ENCODE data around the gene SRGAP2C.
"Not testable (repeated sequence)": the region's sequence is repeated elsewhere in the genome, so short reads cannot be mapped to it uniquely, and the experiment has no call there.

The SRGAP2C gene

DNA sequence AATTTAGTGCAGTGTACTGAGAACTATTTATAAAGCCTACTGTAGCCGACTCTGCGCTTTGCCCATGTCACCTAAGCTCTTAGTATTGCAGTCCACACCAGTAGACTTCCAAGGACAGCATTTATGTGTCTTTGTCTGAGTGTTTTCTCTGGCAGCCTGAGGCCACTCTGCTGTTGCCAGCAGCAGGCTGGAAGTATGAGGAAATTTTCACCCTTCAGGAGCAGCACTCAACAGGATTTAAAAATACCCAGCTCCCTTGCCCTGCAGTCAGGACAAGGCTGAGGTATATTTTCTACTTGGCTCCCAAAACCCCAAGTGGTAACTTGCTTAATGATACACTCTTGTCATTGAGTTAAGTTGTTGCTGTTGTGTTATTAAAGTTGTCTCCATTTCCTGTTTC lies 230.1 kb downstream of the SRGAP2C start:
- H4K12ac ChIP-seq (ENCODE audit: low read depth, low read length), result no peak overlapping the region

DNA sequence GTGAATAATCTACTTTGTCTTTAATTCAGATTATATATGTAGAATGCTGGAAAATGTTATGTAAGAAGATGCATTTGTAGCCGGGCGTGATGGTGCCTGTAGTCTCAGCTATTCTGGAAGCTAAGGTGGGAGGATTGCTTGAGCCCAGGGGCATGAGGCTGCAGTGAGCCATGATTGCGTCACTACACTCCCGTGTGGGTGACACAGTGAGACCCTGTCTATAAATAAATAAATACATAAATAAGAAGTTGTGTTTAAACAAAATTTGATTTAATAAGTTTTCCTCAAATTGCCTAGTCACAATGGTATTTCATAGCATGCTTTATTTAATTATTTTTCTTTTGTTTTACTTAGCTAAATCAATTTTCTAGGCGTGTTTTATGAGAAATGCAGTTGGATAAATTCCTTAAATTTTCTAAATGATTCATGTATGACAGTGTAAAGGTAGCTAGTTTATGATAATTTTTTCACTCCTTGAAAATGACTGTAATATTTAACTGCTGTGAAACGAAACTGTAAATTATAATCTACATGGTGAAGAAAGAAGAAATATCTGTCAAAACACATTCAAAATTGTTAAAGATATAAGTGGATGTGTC lies 232.6 kb downstream of the SRGAP2C start:
- no peak overlapping the region for H4K12ac ChIP-seq (ENCODE audit: low read depth, low read length)
- H3K79me2 ChIP-seq (ENCODE audit: control insufficient read depth, insufficient read depth, low read length, poor library complexity), result no peaks in the 10 kb centered on the region
- H3K27me3 ChIP-seq (ENCODE audit: insufficient read depth, low read length), result no peaks in the 10 kb centered on the region
- WGBS (ENCODE audit: extremely low coverage, insufficient coverage, insufficient read length), result no CpG with 5 or more reads among the region's 6 CpGs
- H4K8ac ChIP-seq (ENCODE audit: low read depth, low read length), result no peak overlapping the region
- H2AFZ ChIP-seq (ENCODE audit: insufficient read depth, low read length, poor library complexity), result no peak overlapping the region
- no peak overlapping the region for H3K27ac ChIP-seq (ENCODE audit: low read depth, low read length)
- no peaks in the 10 kb centered on the region for H3K79me1 ChIP-seq (ENCODE audit: low read length)
- H2AK5ac ChIP-seq (ENCODE audit: low read length), result no peak overlapping the region
- peak; percentile 43 to 65 for DNase-seq
- no peak overlapping the region for H3K9ac ChIP-seq (ENCODE audit: low read length)
- no peak overlapping the region for H3K4me2 ChIP-seq (ENCODE audit: low read length)
- H3K4me1 ChIP-seq (ENCODE audit: control insufficient read depth in 1 of 2, insufficient read depth in 2 of 2, low read length in 2 of 2), result no peaks in the 10 kb centered on the region
- H3K18ac ChIP-seq (ENCODE audit: low read length), result no peak overlapping the region
- H3K4me3 ChIP-seq (ENCODE audit: low read depth, low read length), result no peak overlapping the region
- no peak overlapping the region for H2BK120ac ChIP-seq (ENCODE audit: insufficient read depth, low read length, poor library complexity)
- H2BK12ac ChIP-seq (ENCODE audit: low read length), result no peak overlapping the region
- no peak overlapping the region for H3K4ac ChIP-seq (ENCODE audit: low read depth, low read length)
- no peak overlapping the region for H2BK5ac ChIP-seq (ENCODE audit: low read depth, low read length, poor library complexity)
- no peak overlapping the region for H3K14ac ChIP-seq (ENCODE audit: low read length)
- no peaks in the 10 kb centered on the region for H3K36me3 ChIP-seq (ENCODE audit: control insufficient read depth in 1 of 2, insufficient read depth in 2 of 2, low read length in 2 of 2)
- H3K9me3 ChIP-seq (ENCODE audit: insufficient read depth, low read depth, low read length), result no peaks in the 10 kb centered on the region
- H3K23ac ChIP-seq (ENCODE audit: low read length), result no peak overlapping the region
- no peak overlapping the region for H4K91ac ChIP-seq (ENCODE audit: low read depth, low read length)

More for the DNA sequence above, 230.1 kb downstream of the SRGAP2C start:
- Histone ChIP-seq H3K9me3 (ENCODE audit: insufficient read depth, low read depth, low read length) (no peaks in the 10 kb centered on the region), H2AFZ (ENCODE audit: insufficient read depth, low read length, poor library complexity) (no peak overlapping the region), H4K91ac (ENCODE audit: low read depth, low read length) (no peak overlapping the region), H2BK120ac (ENCODE audit: insufficient read depth, low read length, poor library complexity) (no peak overlapping the region), H3K79me1 (ENCODE audit: low read length) (no peaks in the 10 kb centered on the region), H3K79me2 (ENCODE audit: control insufficient read depth, insufficient read depth, low read length, poor library complexity) (no peaks in the 10 kb centered on the region), H3K18ac (ENCODE audit: low read length) (no peak overlapping the region), H3K36me3 (ENCODE audit: control insufficient read depth in 1 of 2, insufficient read depth in 2 of 2, low read length in 2 of 2) (no peaks in the 10 kb centered on the region), H3K4ac (ENCODE audit: low read depth, low read length) (no peak overlapping the region), H3K4me1 (ENCODE audit: control insufficient read depth in 1 of 2, insufficient read depth in 2 of 2, low read length in 2 of 2) (no peaks in the 10 kb centered on the region), H3K9ac (ENCODE audit: low read length) (no peak overlapping the region), H3K14ac (ENCODE audit: low read length) (no peak overlapping the region), H2BK5ac (ENCODE audit: low read depth, low read length, poor library complexity) (no peak overlapping the region), H3K27me3 (ENCODE audit: insufficient read depth, low read length) (no peaks in the 10 kb centered on the region), H3K27ac (ENCODE audit: low read depth, low read length) (no peak overlapping the region), H3K23ac (ENCODE audit: low read length) (no peak overlapping the region), H2BK12ac (ENCODE audit: low read length) (no peak overlapping the region), H4K8ac (ENCODE audit: low read depth, low read length) (no peak overlapping the region), H2AK5ac (ENCODE audit: low read length) (no peak overlapping the region), H3K4me3 (ENCODE audit: low read depth, low read length) (no peak overlapping the region), H3K4me2 (ENCODE audit: low read length) (no peak overlapping the region)
- peak; percentile 49 to 61 for DNase-seq
- no CpG with 5 or more reads among the region's 2 CpGs for WGBS (ENCODE audit: extremely low coverage, insufficient coverage, insufficient read length)

DNA sequence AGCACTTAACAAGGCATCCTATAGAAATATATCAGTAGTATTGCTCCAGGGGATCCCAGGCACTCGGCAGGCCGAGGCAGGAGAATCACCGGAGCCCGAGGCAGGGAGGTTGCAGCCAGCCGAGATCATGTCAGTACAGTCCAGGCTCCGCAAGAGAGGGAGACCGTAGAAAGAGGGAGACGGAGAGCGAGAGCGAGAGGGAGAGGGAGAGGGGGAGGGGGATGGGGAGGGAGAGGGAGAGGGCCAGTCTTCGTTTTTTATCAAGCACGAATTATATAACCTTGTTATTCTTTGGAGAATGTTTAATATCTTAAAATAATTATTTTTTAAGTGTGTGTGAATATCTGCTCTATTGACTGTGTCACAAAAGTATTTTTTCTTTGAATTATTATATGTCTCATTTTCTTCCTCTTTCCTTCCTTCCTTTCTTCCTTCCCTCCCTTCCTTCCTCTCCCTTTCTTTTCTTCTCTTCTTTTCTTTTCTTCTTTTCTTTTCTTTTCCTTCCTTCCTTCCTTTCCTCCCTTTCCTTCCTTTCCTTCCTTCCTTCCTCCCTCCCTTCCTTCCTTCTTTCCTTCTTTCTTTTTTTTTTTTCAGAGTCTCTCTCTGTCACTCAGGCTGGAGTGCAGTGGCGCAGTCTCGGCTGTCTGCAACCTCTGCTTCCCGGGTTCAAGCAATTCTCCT lies 233.7 kb downstream of the SRGAP2C start:
- H3K36me3 ChIP-seq (ENCODE audit: control insufficient read depth in 1 of 2, insufficient read depth in 2 of 2, low read length in 2 of 2), result no peaks in the 10 kb centered on the region
- no peak overlapping the region for H3K4me3 ChIP-seq (ENCODE audit: low read depth, low read length)
- no CpG with 5 or more reads among the region's 15 CpGs for WGBS (ENCODE audit: extremely low coverage, insufficient coverage, insufficient read length)
- H2AFZ ChIP-seq (ENCODE audit: insufficient read depth, low read length, poor library complexity), result no peak overlapping the region
- no peak overlapping the region for H4K91ac ChIP-seq (ENCODE audit: low read depth, low read length)
- H3K4me2 ChIP-seq (ENCODE audit: low read length), result no peak overlapping the region
- H3K27me3 ChIP-seq (ENCODE audit: insufficient read depth, low read length), result no peaks in the 10 kb centered on the region
- no peak overlapping the region for H3K18ac ChIP-seq (ENCODE audit: low read length)
- no peak overlapping the region for H4K12ac ChIP-seq (ENCODE audit: low read depth, low read length)
- no peak overlapping the region for H2BK5ac ChIP-seq (ENCODE audit: low read depth, low read length, poor library complexity)
- no peaks in the 10 kb centered on the region for H3K79me2 ChIP-seq (ENCODE audit: control insufficient read depth, insufficient read depth, low read length, poor library complexity)
- H2BK12ac ChIP-seq (ENCODE audit: low read length), result no peak overlapping the region
- no peak overlapping the region for H2AK5ac ChIP-seq (ENCODE audit: low read length)
- H3K27ac ChIP-seq (ENCODE audit: low read depth, low read length), result no peak overlapping the region
- H4K8ac ChIP-seq (ENCODE audit: low read depth, low read length), result no peak overlapping the region
- H3K4me1 ChIP-seq (ENCODE audit: control insufficient read depth in 1 of 2, insufficient read depth in 2 of 2, low read length in 2 of 2), result no peaks in the 10 kb centered on the region
- no peak for DNase-seq
- no peak overlapping the region for H3K14ac ChIP-seq (ENCODE audit: low read length)
- no peak overlapping the region for H3K9ac ChIP-seq (ENCODE audit: low read length)
- no peak overlapping the region for H3K23ac ChIP-seq (ENCODE audit: low read length)
- no peaks in the 10 kb centered on the region for H3K79me1 ChIP-seq (ENCODE audit: low read length)
- no peak overlapping the region for H2BK120ac ChIP-seq (ENCODE audit: insufficient read depth, low read length, poor library complexity)
- no peak overlapping the region for H3K4ac ChIP-seq (ENCODE audit: low read depth, low read length)
- H3K9me3 ChIP-seq (ENCODE audit: insufficient read depth, low read depth, low read length), result no peaks in the 10 kb centered on the region

DNA sequence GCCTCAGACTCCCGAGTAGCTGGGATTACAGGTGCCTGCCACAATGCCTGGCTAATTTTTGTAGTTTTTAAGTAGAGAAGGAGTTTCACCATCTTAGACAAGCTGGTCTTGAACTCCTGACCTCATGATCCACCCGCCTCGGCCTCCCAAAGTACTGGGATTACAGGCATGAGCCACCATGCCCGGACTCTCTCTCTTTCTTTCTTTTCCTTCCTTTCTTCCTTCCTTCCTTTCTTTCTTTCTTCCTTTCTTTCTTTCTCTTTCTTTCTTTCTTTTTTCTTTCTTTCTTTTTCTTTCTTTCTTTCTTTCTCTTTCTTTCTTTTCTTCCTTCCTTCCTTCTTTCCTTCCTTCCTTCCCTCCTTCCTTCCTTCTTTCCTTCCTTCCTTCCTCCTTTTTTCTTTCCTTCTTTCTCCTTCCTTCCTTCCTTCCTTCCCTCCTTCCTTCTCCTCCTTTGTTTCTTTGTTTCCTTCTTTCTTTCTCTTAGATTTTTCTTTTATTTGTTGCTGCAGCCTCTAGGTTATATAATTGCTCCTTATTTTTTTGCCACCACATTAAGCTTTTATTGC lies 234.4 kb downstream of the SRGAP2C start:
- not testable (repeated sequence) for H2AFZ ChIP-seq (ENCODE audit: insufficient read depth, low read length, poor library complexity); H3K4ac ChIP-seq (ENCODE audit: low read depth, low read length); H3K14ac ChIP-seq (ENCODE audit: low read length); H3K4me1 ChIP-seq (ENCODE audit: control insufficient read depth in 1 of 2, insufficient read depth in 2 of 2, low read length in 2 of 2); H4K8ac ChIP-seq (ENCODE audit: low read depth, low read length); H3K4me2 ChIP-seq (ENCODE audit: low read length); H3K36me3 ChIP-seq (ENCODE audit: control insufficient read depth in 1 of 2, insufficient read depth in 2 of 2, low read length in 2 of 2); H3K27me3 ChIP-seq (ENCODE audit: insufficient read depth, low read length); DNase-seq; H3K79me1 ChIP-seq (ENCODE audit: low read length); H3K23ac ChIP-seq (ENCODE audit: low read length); H3K79me2 ChIP-seq (ENCODE audit: control insufficient read depth, insufficient read depth, low read length, poor library complexity); H4K91ac ChIP-seq (ENCODE audit: low read depth, low read length); H3K4me3 ChIP-seq (ENCODE audit: low read depth, low read length); H3K27ac ChIP-seq (ENCODE audit: low read depth, low read length); H2BK120ac ChIP-seq (ENCODE audit: insufficient read depth, low read length, poor library complexity); H2BK5ac ChIP-seq (ENCODE audit: low read depth, low read length, poor library complexity); H2BK12ac ChIP-seq (ENCODE audit: low read length); H3K9me3 ChIP-seq (ENCODE audit: insufficient read depth, low read depth, low read length); H3K9ac ChIP-seq (ENCODE audit: low read length); H2AK5ac ChIP-seq (ENCODE audit: low read length); H4K12ac ChIP-seq (ENCODE audit: low read depth, low read length); H3K18ac ChIP-seq (ENCODE audit: low read length)
- no CpG with 5 or more reads among the region's 4 CpGs for WGBS (ENCODE audit: extremely low coverage, insufficient coverage, insufficient read length)

All from trophoblast cell (in vitro differentiated cells and primary cell).